Uterus (tissue), 2 donors: ENCODE results near the gene RPIA.

Source experiments
- POLR2A ChIP-seq, 2 donors: fragments of 450-650 bp; IDR thresholded peaks; one replicate each; pipeline ENCODE4 v1.6.1; 2016; ENCODE audit warnings: antibody characterized with exemption in 2 of 2, mild to moderate bottlenecking in 1 of 2, moderate library complexity in 1 of 2
- TF ChIP-seq, protein P1 (sequence below), 4 experiments: fragments of 200-600 bp in 2 of 4; fragments of 450-650 bp in 2 of 4; sonication (generic) in 2 of 4; IDR thresholded peaks; one replicate each; pipeline ENCODE4 v1.5.1; 2016 to 2019; ENCODE audit warnings: antibody characterized with exemption in 4 of 4, mild to moderate bottlenecking in 2 of 4, moderate library complexity in 1 of 4

DNA sequence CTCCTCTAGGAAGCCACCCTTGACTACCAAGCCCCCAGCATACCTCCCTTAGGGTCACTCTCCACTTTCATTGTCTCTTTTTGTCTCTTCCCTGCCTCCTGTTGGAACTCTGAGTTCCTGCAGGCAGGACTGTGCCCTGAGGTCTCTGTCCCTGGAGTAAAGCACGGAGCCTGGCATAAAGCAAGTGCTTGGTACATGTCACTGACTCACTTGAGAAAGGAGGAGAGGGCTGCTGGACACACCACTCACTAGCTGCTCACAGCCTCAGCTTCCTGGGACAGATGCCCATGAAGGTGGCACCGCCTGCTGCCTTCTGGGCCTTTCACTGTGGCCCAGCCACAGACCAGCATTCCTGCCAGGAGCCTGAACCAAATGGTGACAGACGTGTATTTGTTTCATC, 64.4 kb downstream of the RPIA start:
- TF ChIP-seq POLR2A (IDR thresholded peaks at IDR 0.05): no peak
- TF ChIP-seq, protein P1, sequence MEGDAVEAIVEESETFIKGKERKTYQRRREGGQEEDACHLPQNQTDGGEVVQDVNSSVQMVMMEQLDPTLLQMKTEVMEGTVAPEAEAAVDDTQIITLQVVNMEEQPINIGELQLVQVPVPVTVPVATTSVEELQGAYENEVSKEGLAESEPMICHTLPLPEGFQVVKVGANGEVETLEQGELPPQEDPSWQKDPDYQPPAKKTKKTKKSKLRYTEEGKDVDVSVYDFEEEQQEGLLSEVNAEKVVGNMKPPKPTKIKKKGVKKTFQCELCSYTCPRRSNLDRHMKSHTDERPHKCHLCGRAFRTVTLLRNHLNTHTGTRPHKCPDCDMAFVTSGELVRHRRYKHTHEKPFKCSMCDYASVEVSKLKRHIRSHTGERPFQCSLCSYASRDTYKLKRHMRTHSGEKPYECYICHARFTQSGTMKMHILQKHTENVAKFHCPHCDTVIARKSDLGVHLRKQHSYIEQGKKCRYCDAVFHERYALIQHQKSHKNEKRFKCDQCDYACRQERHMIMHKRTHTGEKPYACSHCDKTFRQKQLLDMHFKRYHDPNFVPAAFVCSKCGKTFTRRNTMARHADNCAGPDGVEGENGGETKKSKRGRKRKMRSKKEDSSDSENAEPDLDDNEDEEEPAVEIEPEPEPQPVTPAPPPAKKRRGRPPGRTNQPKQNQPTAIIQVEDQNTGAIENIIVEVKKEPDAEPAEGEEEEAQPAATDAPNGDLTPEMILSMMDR (IDR thresholded peaks at IDR 0.05): no peak
